ES-I3 (cell line): Measurements from ENCODE around the gene ARFGAP2.

Experiments used
- H3K36me3 ChIP-seq: 2 replicates; pipeline ENCODE4 v1.6.1; 2013; ENCODE audit warnings: mild to moderate bottlenecking, low read length, control low read depth, moderate library complexity; ENCODE audit not compliant: insufficient read depth
- H3K4me1 ChIP-seq: 2 replicates; pipeline ENCODE4 v1.6.1; 2013; ENCODE audit warnings: mild to moderate bottlenecking, control low read depth, low read length; ENCODE audit not compliant: insufficient read depth
- H3K9ac ChIP-seq: 2 replicates; pipeline ENCODE4 v1.6.1; 2013; ENCODE audit warnings: low read depth, mild to moderate bottlenecking, low read length, moderate library complexity
- H3K9me3 ChIP-seq: 2 replicates; pipeline ENCODE4 v1.6.1; 2013; ENCODE audit warnings: mild to moderate bottlenecking, low read length, moderate library complexity; ENCODE audit not compliant: control insufficient read depth, insufficient read depth

Gene ARFGAP2

GRCh38 chr11:47171061-47171838 is 5.4 kb downstream of the ARFGAP2 start:
- Histone ChIP-seq H3K36me3 (peaks cover 37% of the 10 kb centered on the region), H3K4me1 (no peaks in the 10 kb centered on the region; the same call in 1 of the 2 replicates), H3K9ac (no peak overlapping the region), H3K9me3 (no peaks in the 10 kb centered on the region)

GRCh38 chr11:47166368-47166767 is 10.3 kb downstream of the ARFGAP2 start:
- no peak overlapping the region for H3K9ac ChIP-seq
- H3K9me3 ChIP-seq: no peaks in the 10 kb centered on the region
- H3K4me1 ChIP-seq: peaks cover 1% of the 10 kb centered on the region; the same call in 1 of the 2 replicates
- peaks cover 24% of the 10 kb centered on the region for H3K36me3 ChIP-seq

GRCh38 chr11:47165253-47165840 is 11.3 kb downstream of the ARFGAP2 start:
- H3K36me3 ChIP-seq: peaks cover 24% of the 10 kb centered on the region
- peaks cover 4% of the 10 kb centered on the region; the same call in 1 of the 2 replicates for H3K4me1 ChIP-seq
- H3K9me3 ChIP-seq: no peaks in the 10 kb centered on the region
- H3K9ac ChIP-seq: no peak overlapping the region

- peaks cover 20% of the 10 kb centered on the region for H3K36me3 ChIP-seq
- H3K9me3 ChIP-seq: no peaks in the 10 kb centered on the region
- peaks cover 4% of the 10 kb centered on the region; the same call in 1 of the 2 replicates for H3K4me1 ChIP-seq
- H3K9ac ChIP-seq: no peak overlapping the region
Measured at GRCh38 chr11:47164321-47164720, 12.4 kb downstream of the ARFGAP2 start.

- no peaks in the 10 kb centered on the region for H3K9me3 ChIP-seq
- peaks cover 20% of the 10 kb centered on the region for H3K36me3 ChIP-seq
- H3K4me1 ChIP-seq: peaks cover 4% of the 10 kb centered on the region; the same call in 1 of the 2 replicates
- H3K9ac ChIP-seq: no peak overlapping the region
Measured at GRCh38 chr11:47163898-47164297, 12.8 kb downstream of the ARFGAP2 start.

- Histone ChIP-seq H3K36me3 (peaks cover 18% of the 10 kb centered on the region), H3K9ac (no peak overlapping the region), H3K9me3 (no peaks in the 10 kb centered on the region), H3K4me1 (peaks cover 4% of the 10 kb centered on the region; the same call in 1 of the 2 replicates)
Measured at GRCh38 chr11:47163193-47163592, 13.5 kb downstream of the ARFGAP2 start.

GRCh38 chr11:47162426-47162825 is 14.3 kb downstream of the ARFGAP2 start:
- H3K9ac ChIP-seq: no peak overlapping the region
- peaks cover 10% of the 10 kb centered on the region for H3K36me3 ChIP-seq
- H3K4me1 ChIP-seq: peaks cover 4% of the 10 kb centered on the region; the same call in 1 of the 2 replicates
- no peaks in the 10 kb centered on the region for H3K9me3 ChIP-seq

- H3K9ac ChIP-seq: no peak overlapping the region
- peaks cover 4% of the 10 kb centered on the region; the same call in 1 of the 2 replicates for H3K4me1 ChIP-seq
Measured at GRCh38 chr11:47161890-47162289, 14.8 kb downstream of the ARFGAP2 start.

GRCh38 chr11:47161134-47161854 is 15.4 kb downstream of the ARFGAP2 start:
- no peak overlapping the region for H3K9ac ChIP-seq
- no peaks in the 10 kb centered on the region; the same call in 1 of the 2 replicates for H3K36me3 ChIP-seq
- H3K4me1 ChIP-seq: peaks cover 4% of the 10 kb centered on the region; the same call in 1 of the 2 replicates
- H3K9me3 ChIP-seq: no peaks in the 10 kb centered on the region

More at GRCh38 chr11:47161890-47162289, 14.8 kb downstream of the ARFGAP2 start:
- peaks cover 5% of the 10 kb centered on the region for H3K36me3 ChIP-seq
- no peaks in the 10 kb centered on the region for H3K9me3 ChIP-seq

GRCh38 chr11:47160753-47161133 is 15.9 kb downstream of the ARFGAP2 start:
- H3K4me1 ChIP-seq: peaks cover 4% of the 10 kb centered on the region; the same call in 1 of the 2 replicates
- H3K9me3 ChIP-seq: no peaks in the 10 kb centered on the region
- H3K9ac ChIP-seq: no peak overlapping the region
- no peaks in the 10 kb centered on the region; the same call in 1 of the 2 replicates for H3K36me3 ChIP-seq

GRCh38 chr11:47158242-47158641 is 18.4 kb downstream of the ARFGAP2 start:
- Histone ChIP-seq H3K36me3 (no peaks in the 10 kb centered on the region), H3K9me3 (no peaks in the 10 kb centered on the region), H3K9ac (no peak overlapping the region), H3K4me1 (peaks cover 7% of the 10 kb centered on the region; the same call in 1 of the 2 replicates)

GRCh38 chr11:47157805-47158204 is 18.9 kb downstream of the ARFGAP2 start:
- H3K36me3 ChIP-seq: no peaks in the 10 kb centered on the region
- no peak overlapping the region for H3K9ac ChIP-seq
- peaks cover 8% of the 10 kb centered on the region; the same call in 1 of the 2 replicates for H3K4me1 ChIP-seq
- H3K9me3 ChIP-seq: no peaks in the 10 kb centered on the region

GRCh38 chr11:47156951-47157350 is 19.7 kb downstream of the ARFGAP2 start:
- Histone ChIP-seq H3K4me1 (peaks cover 8% of the 10 kb centered on the region; the same call in 1 of the 2 replicates), H3K9ac (no peak overlapping the region), H3K36me3 (no peaks in the 10 kb centered on the region), H3K9me3 (no peaks in the 10 kb centered on the region)

GRCh38 chr11:47156333-47156732 is 20.3 kb downstream of the ARFGAP2 start:
- H3K36me3 ChIP-seq: no peaks in the 10 kb centered on the region
- peaks cover 6% of the 10 kb centered on the region; the same call in 1 of the 2 replicates for H3K4me1 ChIP-seq
- H3K9ac ChIP-seq: no peak overlapping the region
- H3K9me3 ChIP-seq: no peaks in the 10 kb centered on the region
